GM21423 (cell line): ENCODE data around the gene JHY.

Experiments
- ATAC-seq: cut with Tn5 transposase; IDR thresholded peaks from one replicate; pipeline ENCODE4 v1.9.1; 2021; ENCODE audit warnings: mild to moderate bottlenecking, moderate library complexity; ENCODE audit not compliant: unreplicated experiment

JHY gene

DNA sequence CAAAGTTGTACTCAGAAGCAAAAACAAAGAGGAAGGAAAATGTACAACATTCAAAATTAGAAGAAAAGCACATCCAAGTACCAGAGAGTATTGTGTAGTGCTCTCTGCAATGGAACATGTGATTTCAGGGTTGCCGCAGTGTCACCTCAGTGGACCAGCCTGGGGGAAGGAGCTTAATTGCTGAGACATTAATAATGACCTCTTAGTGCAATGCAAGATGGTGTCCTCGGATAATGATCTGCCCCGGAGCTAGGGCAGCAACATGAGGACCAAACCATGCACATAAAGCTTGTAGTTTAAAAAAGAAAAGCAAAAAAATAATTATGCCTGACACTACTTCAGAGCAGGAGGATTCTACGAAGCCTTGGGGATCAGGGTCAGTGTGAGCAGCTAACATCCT, 11.3 kb upstream of the JHY start:
- no peak for ATAC-seq

DNA sequence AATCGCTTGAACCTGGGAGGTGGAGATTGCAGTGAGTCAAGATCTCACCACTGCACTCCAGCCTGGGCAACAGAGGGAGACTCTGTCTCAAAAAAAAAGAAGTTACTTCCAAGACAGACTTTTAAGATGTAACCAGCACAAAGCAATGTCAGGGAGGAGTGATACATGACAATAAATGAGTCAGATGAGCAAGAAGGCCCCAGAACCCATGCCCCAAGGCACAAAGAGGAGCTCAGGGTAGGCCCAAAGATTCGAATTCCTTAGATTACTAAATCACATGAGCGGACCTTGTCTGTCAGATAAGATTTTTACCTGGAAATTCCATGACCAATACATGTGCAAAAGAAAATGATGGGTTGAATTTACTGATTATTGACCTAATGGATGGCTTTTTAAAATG, 10.5 kb upstream of the JHY start:
- no peak for ATAC-seq

DNA sequence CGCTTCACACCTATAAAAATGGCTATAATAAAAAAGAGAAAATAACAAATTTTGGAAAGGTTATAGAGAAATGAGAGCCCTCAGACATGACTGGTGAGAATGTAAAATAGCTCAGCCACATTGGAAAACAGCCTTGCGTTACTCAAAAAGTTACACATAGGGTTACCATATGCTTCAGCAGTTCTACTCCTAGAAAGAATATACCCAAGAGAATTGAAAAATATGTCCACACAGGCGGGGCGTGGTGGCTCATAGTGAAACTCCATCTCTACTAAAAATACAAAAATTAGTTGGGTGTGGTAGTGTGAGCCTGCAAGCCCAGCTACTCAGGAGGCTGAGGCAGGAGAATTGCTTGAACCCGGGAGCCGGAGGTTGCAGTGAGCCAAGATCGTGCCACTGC, 7.6 kb upstream of the JHY start:
- no peak for ATAC-seq

DNA sequence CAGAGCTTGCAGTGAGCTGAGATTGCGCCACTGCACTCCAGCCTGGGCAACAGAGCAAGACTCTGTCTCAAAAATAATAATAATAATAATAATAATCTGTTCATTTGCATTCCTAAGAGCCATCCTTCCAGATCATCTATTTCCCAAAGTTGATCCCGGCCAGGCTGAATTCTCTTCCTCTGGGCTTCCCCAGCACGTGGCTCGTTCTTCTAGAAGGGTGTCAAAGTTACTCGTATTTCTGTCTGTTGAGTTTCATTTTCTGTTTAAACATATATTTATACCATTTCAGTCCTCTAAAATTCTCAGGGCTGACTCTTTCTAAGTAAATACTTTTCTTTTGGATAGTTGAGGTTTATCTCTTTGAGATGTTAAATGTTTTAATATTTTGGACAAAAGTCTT, 4.8 kb upstream of the JHY start:
- no peak for ATAC-seq

DNA sequence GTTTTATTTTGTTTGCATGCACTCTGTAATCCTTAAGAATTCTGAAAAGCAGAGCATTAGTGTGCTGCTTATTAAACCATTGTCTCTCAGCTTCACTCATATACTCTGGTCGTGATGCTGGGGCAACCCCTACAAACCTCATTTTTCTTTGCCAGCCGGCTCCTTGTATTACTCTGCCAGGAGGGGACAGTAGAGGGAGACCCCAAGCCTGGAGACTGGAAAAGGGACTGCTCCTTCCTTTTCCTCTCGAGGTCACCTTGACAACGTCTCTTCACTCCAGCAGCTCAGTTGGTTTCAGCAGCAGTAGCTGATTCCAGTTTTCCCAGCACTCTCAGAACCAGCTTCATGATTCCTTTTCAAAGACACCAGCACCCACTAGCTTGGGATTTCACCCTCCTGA, 2.8 kb upstream of the JHY start:
- no peak for ATAC-seq

DNA sequence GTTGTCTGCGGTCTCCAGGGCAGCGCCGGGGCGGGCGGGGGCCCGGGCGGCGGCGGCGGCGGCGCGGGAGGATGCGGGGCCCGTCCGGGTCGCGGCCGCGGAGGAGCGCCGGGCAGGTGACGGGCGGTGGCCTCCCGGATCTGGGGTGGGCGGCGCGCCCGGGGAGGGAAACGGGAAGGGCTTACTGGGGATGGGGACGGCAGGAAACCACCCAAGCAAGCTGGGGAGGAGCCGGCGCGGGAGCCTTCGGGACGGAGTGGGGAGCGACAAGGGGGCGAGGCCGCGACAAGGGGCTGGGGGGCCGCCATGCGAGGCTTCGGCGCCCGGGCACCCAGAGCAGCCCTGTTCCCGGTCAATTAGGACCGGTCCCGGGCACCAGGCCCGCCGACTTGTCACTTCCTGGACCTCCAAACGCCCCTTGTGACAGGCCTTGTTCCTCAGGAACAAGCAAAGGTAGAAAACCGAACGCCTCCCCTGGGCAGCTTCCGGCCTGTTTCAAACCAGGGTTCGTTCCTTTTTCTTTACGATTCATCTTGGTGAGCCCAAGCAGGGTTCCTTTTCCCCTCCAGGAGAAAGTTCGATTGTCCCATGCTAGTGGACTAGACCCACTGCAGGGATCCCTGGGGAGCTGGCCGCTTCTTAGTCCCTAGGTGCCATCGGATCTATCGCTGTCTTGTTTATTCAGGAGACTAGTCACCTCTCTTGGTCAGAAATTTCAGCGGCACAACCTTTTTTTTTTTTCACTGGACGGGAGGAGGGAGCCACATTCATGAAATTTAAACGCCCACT, 492 bp downstream of the JHY start:
- ATAC-seq, result peak; percentile 44

DNA sequence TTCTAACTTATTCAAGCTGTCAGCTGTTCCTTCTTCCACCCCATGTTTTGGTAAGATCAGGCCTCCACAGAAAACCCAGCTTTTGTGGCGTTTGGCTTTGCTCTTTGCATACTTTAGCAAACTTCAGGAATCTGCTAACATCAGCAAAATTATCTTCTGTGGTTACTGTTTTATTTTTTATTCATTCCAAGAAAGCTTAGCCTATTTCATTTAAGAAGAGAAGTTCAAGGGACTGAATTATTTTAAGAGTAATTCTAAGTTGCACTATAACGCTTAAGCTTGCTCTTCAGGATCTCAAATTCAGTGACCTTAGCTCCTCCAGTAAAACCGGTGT, 1.1 kb downstream of the JHY start:
- ATAC-seq, result no peak

DNA sequence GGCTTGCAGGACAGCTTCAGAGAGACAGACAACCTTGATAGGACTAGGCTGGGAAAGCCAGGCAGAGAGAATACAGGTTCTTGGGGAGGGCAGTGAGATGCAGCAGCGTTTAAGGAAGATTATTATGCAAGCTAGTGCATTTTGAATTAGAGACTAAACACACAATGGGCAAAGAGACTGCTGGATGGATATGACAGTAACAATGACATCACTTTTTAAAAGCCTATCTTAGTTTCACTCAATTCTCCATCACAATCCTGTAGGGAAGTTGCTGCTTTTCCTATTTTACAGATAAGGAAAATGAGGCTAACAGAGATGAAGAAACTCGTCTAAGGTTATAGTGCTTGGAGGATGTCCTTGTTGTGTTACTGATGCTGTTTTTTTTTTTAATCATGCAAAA, 5.6 kb downstream of the JHY start:
- ATAC-seq, result no peak

DNA sequence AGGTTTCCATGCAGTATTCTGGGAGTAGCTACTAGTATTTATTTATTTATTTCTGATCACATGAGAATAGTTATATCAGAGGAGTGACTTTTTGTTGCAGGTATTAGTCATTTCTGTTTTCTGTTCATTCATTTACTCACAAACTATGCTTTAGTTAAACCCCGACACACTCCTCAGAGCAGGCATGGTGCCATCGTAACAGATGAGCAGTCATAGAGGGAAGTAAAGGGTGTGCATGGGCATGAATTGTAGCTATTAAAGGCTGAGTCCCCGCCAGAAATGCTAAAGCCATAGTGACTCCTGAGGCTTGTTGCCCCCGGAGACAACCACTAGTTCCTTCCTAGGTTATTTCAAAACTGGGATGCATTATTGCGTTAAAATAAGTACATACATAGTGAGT, 10.6 kb downstream of the JHY start:
- no peak for ATAC-seq

DNA sequence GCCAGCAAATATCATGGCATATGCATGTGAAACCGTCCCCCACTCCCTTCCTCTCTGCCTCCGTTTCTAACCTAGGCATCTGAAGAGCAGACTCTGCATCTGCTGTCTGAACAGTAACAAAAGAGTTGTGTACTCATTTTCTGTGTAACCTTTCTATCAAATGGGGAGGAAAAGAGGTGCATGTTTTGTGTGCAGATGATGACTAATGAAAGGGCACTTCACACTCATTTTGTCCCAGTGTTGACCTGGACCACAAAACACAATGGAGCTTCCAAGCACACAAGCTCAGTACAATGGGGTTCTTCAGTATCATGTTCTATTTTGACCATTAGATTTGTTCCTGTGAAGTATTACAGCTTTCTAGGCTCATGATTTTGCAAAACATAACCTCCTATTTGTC, 13.0 kb downstream of the JHY start:
- ATAC-seq, result no peak

DNA sequence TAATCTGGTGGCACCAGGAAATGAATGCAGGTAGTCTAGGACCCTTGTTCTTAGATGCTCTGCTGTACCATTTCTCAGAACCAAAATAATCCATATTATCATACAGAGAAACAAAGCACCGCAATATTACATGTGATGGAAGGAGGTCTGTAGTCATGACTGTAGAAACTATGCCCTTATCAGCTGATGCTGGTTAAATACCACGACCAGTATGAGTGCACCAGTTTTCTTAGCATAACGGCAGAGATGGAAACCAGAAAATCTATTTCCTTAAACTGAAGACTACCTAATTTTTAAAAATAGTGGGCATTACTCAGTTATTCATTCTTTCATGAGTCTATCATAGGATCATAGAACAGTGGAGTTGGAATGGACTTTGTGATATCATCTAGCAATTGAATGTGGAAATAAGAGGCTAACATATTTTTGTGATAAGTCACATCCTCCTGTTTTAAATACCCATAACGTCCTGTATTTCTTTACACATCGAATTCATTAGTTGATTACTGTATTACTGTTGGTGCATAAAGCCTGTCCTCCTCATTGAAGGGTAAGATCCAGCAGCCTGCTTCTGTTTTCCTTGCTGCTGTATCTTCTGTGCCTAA, 15.1 kb downstream of the JHY start:
- no peak for ATAC-seq

DNA sequence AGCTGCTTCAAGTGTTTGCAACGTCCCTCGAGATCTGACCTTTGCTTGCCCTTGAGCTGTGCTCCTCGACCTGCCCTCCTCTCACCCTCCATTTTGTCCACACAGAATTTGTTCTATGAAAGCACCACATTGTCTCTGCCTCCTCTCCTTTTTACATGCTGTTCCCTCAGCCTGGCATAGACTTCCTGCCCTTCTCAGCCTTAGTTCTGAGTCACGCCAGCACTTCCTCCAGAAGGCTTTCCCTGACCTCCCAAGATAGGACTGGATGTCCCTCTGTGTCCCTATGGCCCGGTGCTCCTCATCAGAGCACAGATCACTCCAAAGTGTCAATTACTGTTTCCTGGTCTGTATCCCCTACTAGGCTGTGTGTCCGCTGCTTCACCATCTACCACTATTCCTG, 16.2 kb downstream of the JHY start:
- ATAC-seq, result no peak

DNA sequence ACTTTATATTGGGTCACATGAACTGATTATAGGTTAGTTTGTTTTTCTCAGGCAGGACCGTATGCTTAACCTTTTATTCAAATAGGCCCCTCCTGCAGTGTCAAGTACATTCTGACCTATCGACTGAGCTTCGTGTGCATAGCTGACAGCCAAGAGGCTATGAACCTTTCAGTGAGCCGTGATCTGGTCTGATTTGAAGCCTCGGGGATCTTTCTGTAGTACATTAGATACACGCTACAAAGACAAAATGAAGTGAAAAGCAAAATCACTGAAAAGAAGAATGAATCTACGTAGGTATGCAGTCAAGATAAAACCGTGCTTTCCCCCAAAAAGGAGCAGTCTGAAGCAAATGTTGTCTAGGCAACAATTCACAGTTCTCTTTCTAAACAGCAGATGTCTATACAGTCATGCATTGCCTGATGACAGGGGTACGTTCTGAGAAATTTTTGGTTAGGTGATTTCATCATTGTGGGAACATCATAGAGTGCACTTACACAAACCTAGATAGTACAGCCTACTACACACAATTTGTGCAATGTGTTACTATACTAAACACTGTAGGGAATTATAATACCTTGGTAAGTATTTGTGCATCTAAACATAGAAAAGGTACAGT, 18.1 kb downstream of the JHY start:
- ATAC-seq, result no peak

DNA sequence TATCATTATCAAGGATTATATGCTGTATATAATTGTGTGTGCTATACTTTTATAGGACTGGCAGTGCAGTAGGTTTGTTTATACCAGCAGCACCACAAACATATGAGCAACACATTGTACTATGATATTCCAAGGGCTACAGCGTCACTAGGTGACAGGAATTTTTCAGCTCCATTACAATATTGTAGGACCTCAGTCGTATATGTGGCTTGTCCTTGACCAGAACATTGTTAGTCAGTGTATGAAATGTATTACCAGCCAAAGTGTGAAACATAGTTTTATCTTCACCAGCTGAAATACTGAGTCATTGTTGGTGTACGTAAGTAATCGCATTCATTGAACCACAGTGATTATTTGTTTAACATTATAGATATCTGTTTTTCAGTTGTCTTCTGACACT, 20.4 kb downstream of the JHY start:
- no peak for ATAC-seq

DNA sequence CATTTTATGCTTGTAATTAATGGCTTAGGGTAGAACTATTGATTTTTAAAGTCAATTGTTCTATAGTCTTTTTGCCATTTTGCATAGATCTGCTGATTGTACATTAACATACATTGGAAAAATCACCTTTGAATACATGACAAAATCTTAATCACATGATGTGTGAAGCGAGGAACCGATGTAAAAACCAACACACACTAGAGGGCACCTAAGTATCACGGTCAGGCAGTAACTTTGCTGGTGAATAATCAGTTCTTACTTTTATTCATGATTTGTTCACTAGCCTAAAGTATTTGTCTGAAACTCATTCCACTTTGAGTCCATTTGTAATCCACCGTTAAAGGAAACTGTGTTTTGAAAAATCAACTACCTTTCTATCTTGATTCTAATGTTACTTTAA, 28.2 kb downstream of the JHY start:
- no peak for ATAC-seq

DNA sequence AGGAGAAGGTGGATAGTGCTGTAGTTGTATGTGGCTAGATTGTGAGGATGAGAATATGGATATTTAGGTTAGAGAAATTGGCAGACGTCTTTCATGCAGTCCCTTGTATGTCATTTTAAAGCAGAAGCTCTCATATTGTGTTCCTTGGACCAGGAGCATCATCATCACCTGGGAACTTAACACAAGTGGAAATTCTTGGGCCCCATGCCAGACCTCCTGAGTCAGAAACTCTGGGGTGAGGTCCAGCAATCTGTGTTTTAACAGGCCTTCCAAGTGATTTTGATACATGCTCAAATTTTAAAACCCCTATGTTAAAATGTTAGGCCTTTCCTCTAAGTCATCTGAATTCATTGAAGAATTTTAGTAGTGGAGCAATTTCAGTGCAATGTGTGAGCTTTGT, 34.8 kb downstream of the JHY start:
- no peak for ATAC-seq

DNA sequence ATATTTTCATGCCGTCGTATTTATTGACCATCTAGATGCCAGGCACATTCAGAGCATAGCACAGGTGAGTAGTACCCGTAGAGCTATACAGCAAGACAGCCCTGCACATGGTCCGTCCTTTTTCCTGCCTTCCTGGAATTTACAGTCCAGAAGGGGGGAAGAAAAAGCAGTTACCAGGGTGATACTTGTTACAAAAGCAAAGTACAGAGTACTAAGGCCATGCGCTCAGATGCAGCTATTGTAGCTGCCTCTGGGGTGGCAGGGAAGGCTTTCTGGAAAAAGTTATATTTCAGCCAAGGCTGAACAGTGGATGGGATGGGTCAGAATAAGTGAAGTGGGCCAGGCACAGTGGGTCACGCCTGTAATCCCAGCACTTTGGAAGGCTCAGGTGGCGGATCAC, 36.2 kb downstream of the JHY start:
- no peak for ATAC-seq

DNA sequence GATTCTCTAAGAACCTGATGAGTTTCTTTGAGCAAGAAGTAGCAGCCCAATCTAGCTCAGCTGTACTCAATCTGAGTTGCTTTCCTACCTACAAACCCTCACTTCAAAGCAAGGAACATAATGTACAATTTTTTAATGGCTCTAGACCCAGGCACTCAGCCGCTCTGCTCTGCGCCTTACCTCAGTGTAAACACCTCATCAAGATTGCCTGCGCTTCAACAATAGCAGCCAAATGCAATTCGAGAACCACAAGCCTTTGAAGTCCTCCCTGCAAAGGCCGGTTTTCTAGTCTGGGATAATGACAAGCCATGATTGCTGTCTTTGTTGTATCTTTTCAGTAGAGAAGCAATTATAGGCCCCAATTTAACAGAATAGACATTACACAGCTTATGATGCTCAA, 38.0 kb downstream of the JHY start:
- no peak for ATAC-seq

DNA sequence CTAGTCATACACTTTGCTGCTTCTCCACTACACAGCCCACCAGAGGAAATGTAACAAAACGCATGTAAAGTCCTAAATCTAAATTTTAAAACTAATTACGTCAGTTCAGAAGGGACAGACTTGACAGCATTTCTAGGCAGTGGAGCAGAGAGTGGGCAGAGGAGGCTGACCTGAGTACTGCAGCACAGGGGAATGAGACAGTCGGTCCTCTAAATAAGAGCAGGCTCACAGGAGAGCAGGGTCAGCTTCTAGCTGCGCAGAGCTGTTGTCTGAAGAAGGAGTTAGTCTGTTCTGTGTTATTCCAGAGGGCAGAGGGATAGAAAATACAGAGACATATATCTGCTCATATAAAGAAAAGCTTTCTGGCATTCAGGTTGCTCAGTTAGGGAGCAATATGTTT, 40.3 kb downstream of the JHY start:
- no peak for ATAC-seq

DNA sequence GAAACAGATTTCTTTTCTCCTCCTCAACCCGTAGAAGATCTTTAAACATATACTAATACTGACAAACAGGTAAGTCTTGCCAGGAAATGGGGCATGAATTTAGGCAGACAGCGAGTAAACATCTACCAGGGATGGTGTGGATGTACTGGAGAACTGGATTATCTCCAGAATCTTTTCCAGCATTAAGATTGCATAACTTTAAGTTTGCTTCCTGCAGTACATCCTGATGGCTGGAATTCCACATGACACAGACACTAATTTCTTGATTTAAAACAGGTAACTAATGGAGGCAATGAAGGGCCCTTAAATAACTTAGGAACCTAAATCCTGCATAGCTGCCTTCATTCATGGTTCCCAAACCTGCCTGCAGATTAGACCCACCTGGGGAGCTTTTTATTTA, 40.7 kb downstream of the JHY start:
- ATAC-seq, result no peak

DNA sequence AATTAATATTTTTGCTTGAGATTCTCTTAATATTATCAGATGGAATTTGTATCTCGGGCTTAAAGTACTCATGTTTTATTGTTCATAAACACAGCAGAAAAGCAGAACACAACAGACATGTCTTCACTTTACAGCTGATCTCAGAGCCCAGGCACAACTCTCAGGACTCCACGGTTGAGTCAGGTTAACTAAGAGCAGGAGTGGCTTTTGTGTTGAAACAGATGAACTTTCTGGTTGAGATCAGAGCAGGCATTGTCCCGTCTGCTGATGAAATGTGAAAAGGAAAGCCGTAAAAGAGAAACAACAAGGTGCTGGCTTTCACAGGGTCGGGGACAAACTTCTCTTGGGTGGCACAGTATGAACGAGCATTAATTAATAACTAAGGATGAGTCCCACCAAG, 49.0 kb downstream of the JHY start:
- ATAC-seq, result no peak

DNA sequence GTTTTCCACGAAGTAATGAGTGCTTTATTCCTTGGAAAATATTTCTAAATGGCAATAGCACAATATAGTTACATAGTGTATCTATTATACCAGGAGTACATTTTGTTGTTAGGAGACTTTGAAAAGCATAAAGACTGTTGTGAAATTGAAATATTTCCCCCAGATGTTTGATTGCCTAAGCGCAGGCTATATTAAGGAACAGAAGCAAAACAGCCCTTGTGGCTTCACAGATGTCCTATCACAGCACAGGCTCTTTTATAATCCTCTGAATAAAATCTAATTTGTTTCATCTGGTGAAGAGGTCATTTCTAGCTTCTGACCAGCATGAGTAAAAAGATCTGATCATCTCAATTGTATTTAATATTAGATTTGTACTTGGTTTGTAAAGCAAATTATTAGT, 50.9 kb downstream of the JHY start:
- ATAC-seq, result no peak

DNA sequence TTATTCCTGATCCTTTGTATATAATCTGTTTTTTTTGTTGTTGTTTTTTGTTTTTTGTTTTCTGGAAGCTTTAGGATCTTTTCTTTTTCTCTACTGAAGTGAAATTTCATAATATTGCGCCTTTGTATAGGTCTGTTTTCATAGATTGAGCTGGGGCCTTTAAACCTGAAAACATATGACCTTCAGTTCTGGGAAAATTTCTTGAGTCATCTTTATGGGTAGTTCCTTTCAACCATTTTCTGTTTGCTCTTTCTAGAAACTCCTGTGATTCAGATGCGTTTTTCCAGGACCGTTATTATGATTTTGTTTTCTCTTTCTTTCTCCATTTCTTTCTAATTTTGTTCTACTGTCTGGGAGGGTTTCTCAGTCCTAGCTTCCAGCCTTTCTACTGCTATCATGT, 55.4 kb downstream of the JHY start:
- ATAC-seq, result no peak
